Stimulated activated effector memory CD8-positive, alpha-beta T cell treated with anti-CD3 and anti-CD28 coated beads, Interleukin-12 subunit alpha, Interleukin-12 subunit beta, amount 100 ng/mL, for 72 hours (primary cell): ENCODE results near the gene FGD6.

Source experiments
- ATAC-seq: fragments of 150-1000 bp; cut with Tn5 transposase; 2 replicates; pipeline ENCODE4 v1.10.0; 2021
- DNase-seq, 2 donors: peaks; one replicate each; pipeline ENCODE4 v3.0.0; 2021 to 2022; ENCODE audit warnings: low spot score in 2 of 2
- H3K27ac Mint-ChIP-seq: one replicate; pipeline ENCODE4 v1.8.0; 2022; ENCODE audit warnings: mild to moderate bottlenecking, mixed read lengths
- H3K36me3 Mint-ChIP-seq: one replicate; pipeline ENCODE4 v1.8.0; 2022; ENCODE audit warnings: mild to moderate bottlenecking, mixed read lengths
- H3K4me1 Mint-ChIP-seq: one replicate; pipeline ENCODE4 v1.8.0; 2022; ENCODE audit warnings: mixed read lengths
- H3K4me3 Mint-ChIP-seq: one replicate; pipeline ENCODE4 v1.8.0; 2022; ENCODE audit warnings: mild to moderate bottlenecking, mixed read lengths
- H3K9me3 Mint-ChIP-seq: one replicate; pipeline ENCODE4 v1.8.0; 2022; ENCODE audit warnings: mixed read lengths

The FGD6 gene

DNA sequence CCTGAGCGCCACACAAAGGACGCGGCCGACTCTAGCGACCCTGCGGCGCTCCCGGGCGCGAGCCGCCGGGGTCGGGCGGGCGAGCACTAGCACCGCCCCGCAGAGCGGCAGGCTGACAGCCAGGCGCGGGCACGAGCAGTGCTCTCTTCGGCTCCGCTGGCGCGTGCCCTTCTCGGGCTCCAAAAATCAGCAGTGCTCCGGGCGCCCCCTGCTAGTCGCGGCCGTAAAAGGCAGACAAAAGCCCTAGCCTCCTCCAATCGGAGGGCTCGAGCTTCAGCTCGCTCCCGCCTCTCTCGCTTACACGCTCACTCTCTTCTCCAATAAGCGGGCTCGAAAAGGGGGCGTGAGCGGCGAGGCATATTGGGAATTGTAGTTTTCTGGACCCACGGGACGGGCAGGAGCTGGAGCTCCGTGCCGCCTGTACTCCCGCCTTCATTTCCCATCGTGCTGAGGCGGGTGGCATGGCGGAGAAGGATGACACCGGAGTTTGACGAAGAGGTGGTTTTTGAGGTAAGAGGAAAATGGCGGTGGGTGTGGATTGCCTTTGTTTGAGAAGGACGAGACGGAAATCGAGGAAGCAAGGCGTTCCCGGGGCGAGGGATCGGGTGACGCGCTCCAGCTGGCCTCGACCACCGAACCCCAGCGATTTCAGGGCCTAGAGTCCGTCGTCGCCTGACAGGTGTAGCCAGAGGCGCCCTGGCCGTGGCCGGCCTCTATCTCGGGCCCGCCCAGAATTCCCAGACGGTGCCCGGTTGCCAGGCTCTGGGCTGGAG is at the start of gene FGD6, which contains the start of gene VEZT:
Gene FGD6 (minus strand): TSS at position 91 of the 773 bp plus-strand sequence. CDS start 227 bp downstream, outside the sequence.
Gene VEZT (plus strand): TSS at position 431 of the 773 bp plus-strand sequence. CDS start 44 bp downstream, at position 475.
- Mint-ChIP-seq H3K27ac (peak within 1 kb of the TSS; percentile 92), H3K36me3 (peaks cover 18% of the 10 kb centered on the region), H3K4me3 (peak within 1 kb of the TSS; percentile 84), H3K4me1 (peaks cover 17% of the 10 kb centered on the region), H3K9me3 (no peaks in the 10 kb centered on the region)
- DNase-seq (peak; percentile 87 to 98), ATAC-seq (peak; percentile 95)

DNA sequence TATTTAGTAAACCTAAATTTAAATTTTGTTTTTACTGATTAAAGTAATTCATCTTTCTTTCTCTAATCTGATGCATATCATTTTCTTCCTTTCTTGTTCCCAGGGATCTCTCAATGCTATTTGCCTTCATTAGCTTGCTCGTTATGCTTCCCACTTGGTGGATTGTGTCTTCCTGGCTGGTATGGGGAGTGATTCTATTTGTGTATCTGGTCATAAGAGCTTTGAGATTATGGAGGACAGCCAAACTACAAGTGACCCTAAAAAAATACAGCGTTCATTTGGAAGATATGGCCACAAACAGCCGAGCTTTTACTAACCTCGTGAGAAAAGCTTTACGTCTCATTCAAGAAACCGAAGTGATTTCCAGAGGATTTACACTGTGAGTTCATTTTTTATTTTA is 49.0 kb upstream of the FGD6 start:
- no peak overlapping the region for H3K27ac Mint-ChIP-seq
- H3K36me3 Mint-ChIP-seq = peaks cover 82% of the 10 kb centered on the region
- H3K4me3 Mint-ChIP-seq = no peak overlapping the region
- DNase-seq (no peak), ATAC-seq (no peak)
- no peaks in the 10 kb centered on the region for H3K9me3 Mint-ChIP-seq
- H3K4me1 Mint-ChIP-seq = no peaks in the 10 kb centered on the region

DNA sequence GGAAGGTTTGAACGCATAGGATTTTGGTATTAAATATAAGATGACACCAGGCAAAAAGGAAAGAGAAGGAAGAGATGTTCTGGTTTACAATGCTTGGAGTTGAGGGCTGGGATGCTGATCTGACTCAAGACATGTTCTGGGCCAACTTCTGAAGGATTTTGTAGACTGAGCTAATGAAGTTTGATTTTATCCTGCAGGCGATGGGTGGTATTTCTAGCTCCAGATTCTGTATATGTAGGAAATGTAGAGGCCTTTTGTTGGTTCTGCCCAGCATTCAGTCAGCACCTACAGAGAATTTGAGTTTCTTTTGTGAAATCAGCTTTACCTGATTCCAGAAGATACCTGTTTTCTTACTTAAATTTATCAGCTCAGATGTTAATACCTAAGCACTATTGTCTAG is 48.5 kb upstream of the FGD6 start:
- no peak overlapping the region for H3K4me3 Mint-ChIP-seq
- H3K36me3 Mint-ChIP-seq = peaks cover 87% of the 10 kb centered on the region
- ATAC-seq = no peak
- peak overlapping the region; percentile 50 for H3K27ac Mint-ChIP-seq
- H3K4me1 Mint-ChIP-seq = no peaks in the 10 kb centered on the region
- DNase-seq = no peak
- no peaks in the 10 kb centered on the region for H3K9me3 Mint-ChIP-seq

DNA sequence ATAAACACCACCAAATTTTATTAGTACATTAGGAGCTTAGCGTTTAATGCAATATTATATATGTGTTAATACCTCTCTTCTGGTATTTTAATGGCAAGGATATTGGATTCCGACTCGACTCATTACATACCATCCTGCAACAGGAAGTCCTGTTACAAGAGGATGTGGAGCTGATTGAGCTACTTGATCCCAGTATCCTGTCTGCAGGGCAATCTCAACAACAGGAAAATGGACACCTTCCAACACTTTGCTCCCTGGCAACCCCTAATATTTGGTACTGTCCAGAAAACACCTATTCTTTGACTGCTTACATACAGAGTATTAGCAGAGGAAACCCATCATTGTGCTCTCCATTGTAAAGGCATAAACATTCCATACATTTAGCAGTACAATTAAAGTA is 45.5 kb upstream of the FGD6 start:
- Mint-ChIP-seq H3K36me3 (peaks cover 92% of the 10 kb centered on the region), H3K27ac (no peak overlapping the region)
- no peak for ATAC-seq

DNA sequence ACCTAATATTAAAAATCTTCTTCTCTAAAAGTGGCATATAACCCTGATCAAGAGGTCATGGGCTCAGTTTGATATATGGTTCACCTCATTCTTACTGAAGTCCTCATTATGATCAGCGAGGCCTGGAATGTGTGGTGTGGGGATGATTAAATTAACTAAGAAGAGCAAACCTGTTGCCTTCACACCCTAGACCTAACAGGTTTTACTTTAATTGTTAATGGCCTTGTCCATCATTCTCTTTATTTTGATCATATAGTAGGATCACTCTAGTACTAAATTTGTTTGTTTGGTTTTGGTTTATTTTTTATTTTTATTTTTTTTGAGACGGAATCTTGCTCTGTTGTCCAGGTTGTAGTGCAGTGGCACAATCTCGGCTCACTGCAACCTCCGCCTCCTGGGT is 43.8 kb upstream of the FGD6 start:
- H3K4me1 Mint-ChIP-seq = no peaks in the 10 kb centered on the region
- peaks cover 92% of the 10 kb centered on the region for H3K36me3 Mint-ChIP-seq
- no peak overlapping the region for H3K4me3 Mint-ChIP-seq
- no peaks in the 10 kb centered on the region for H3K9me3 Mint-ChIP-seq
- ATAC-seq (no peak), DNase-seq (no peak)
- no peak overlapping the region for H3K27ac Mint-ChIP-seq

More for the DNA sequence above, 45.5 kb upstream of the FGD6 start:
- no peaks in the 10 kb centered on the region for H3K4me1 Mint-ChIP-seq
- H3K4me3 Mint-ChIP-seq = no peak overlapping the region
- H3K9me3 Mint-ChIP-seq = no peaks in the 10 kb centered on the region
- DNase-seq = no peak

DNA sequence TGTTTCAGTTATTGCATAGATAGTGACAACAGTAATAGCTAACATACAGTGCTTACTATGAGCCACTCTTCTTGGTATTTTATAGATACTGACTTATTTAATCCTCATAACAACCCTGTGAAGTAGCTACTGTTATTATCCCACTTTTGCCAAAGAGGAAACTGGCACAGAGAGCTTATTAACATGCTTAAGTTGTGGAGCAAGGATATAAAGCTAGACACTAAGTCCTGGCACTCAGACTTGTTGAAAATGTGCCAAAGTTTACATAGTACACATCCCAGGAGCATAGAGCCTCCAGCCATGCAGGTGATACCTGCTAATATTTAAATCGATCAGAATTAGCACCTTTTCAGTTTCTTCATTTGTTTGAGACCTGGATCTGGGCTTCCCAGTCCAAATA is 42.1 kb upstream of the FGD6 start:
- Mint-ChIP-seq H3K36me3 (peaks cover 92% of the 10 kb centered on the region), H3K27ac (peak overlapping the region; percentile 21), H3K9me3 (no peaks in the 10 kb centered on the region), H3K4me3 (no peak overlapping the region), H3K4me1 (no peaks in the 10 kb centered on the region)
- ATAC-seq (no peak), DNase-seq (no peak)

DNA sequence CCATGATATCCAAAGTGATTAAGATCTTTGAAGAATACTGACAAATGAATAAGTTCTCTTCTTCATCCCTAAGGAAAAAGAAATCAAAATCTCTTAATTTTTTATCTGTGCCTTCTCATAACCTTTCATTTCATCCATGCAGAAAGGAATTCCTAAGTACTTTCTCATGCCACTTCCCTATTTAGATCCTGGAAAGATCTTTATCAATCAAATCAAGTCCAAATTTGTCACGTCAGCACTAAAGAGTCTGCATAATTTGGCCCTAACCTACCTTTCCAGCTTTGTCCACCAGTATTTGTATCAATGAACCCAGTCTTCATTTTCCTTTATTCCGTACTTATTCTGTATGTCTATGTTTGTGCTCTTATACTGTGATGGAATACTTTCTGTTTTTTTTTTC is 41.5 kb upstream of the FGD6 start:
- H3K9me3 Mint-ChIP-seq = no peaks in the 10 kb centered on the region
- ATAC-seq (no peak), DNase-seq (no peak)
- H3K27ac Mint-ChIP-seq = peak overlapping the region; percentile 21
- no peak overlapping the region for H3K4me3 Mint-ChIP-seq
- peaks cover 92% of the 10 kb centered on the region for H3K36me3 Mint-ChIP-seq
- no peaks in the 10 kb centered on the region for H3K4me1 Mint-ChIP-seq

DNA sequence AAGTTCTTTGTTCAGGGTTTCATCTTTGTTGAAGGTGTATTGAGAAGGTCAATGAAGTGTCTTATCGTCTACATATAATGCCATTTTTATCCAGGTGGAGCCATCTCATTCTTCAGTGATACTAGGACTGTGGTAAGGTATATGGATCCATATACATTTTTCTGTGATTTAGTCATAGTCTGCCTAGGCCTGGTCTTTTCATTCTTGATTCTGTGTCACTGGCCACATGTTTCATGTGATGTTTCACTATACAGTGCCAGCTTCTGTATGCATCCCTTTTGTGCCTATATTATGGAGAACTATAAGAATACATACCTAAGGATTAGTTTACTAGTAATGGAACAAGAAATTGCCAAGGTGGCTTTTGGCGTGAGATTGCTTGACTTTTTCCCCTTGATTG is 40.9 kb upstream of the FGD6 start:
- no peaks in the 10 kb centered on the region for H3K4me1 Mint-ChIP-seq

DNA sequence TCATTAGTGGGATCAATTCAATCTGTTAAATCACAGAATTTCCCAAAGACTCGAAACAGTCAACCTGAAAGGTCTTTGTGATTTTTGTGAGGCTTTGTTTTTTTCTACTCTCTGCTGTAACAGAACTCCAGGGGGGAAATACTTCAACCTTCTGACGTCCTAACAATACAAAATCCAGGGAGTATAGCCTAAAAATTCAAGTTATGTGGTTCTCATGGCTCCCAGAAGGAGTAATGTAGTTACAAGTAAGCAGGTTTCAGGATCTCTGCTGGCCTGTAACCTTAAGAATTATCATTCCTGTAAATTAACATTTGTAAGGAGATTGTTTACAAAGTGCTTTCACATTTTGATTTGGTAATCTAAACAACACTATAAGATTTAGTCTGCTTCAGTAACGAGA is 40.3 kb upstream of the FGD6 start:
- ATAC-seq (no peak), DNase-seq (no peak)
- H3K36me3 Mint-ChIP-seq = peaks cover 92% of the 10 kb centered on the region
- no peak overlapping the region for H3K27ac Mint-ChIP-seq
- no peak overlapping the region for H3K4me3 Mint-ChIP-seq
- no peaks in the 10 kb centered on the region for H3K9me3 Mint-ChIP-seq
- H3K4me1 Mint-ChIP-seq = no peaks in the 10 kb centered on the region

More for the DNA sequence above, 40.9 kb upstream of the FGD6 start:
- no peak overlapping the region for H3K27ac Mint-ChIP-seq
- DNase-seq (no peak), ATAC-seq (no peak)
- H3K36me3 Mint-ChIP-seq = peaks cover 92% of the 10 kb centered on the region
- no peak overlapping the region for H3K4me3 Mint-ChIP-seq
- no peaks in the 10 kb centered on the region for H3K9me3 Mint-ChIP-seq

DNA sequence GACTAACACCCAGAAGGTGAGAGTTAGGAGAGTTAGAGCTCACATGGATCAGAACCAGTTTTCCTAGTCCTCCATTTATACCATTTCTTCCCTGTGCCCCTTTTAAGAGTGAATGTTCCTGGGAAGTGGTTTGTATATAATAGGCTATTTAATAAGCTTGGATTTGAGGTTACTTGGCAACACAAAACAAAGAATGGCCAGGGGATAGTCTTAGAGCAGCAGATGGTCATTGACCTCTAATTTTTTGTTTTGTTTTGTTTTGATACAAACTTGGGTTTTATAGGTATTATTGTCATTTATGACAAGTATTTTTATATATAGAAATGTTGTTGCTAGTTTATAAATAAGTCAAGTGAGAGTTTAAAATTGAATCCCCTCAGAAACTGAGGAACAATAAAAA is 36.1 kb upstream of the FGD6 start:
- Mint-ChIP-seq H3K36me3 (peaks cover 69% of the 10 kb centered on the region), H3K27ac (no peak overlapping the region), H3K4me1 (peaks cover 4% of the 10 kb centered on the region), H3K4me3 (no peak overlapping the region), H3K9me3 (no peaks in the 10 kb centered on the region)
- ATAC-seq (no peak), DNase-seq (no peak)

DNA sequence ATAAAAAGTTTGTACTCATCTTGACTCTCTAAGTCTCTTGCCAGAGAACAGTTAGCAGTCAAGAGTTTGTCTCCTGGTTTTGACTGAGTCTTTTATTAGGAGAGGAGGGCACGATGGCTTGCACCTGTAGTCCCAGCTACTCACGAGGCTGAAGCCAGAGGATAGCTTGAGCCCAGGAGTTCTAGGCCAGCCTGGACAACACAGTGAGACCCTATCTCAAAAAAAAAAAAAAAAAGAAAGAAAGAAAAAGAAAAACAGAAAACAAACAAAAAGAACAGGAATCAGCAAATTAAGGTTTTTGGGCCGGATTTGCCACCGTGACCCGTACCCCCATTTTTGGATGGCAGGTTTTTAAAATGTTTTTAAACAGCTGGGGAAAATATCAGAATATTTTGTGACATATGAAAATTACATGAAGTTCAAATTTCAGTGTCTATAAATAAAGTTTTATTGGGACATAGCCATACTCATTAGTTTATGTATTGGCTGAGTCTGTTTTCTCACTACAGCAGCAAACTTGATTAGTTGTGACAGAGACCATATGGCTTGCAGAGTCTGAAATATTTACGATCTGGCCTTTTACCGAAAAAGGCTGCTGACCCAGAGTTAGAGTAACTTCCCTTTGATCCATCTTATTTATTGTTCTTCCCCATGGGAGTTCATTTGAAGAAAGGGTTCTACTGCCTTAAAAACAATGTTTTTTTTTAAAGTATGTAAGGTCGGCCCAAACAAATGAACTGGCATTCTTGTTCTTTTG is 31.5 kb upstream of the FGD6 start:
- H3K4me3 Mint-ChIP-seq = no peak overlapping the region
- no peak for DNase-seq
- H3K9me3 Mint-ChIP-seq = no peaks in the 10 kb centered on the region
- no peak for ATAC-seq
- H3K27ac Mint-ChIP-seq = no peak overlapping the region
- peaks cover 5% of the 10 kb centered on the region for H3K4me1 Mint-ChIP-seq
- peaks cover 35% of the 10 kb centered on the region for H3K36me3 Mint-ChIP-seq

DNA sequence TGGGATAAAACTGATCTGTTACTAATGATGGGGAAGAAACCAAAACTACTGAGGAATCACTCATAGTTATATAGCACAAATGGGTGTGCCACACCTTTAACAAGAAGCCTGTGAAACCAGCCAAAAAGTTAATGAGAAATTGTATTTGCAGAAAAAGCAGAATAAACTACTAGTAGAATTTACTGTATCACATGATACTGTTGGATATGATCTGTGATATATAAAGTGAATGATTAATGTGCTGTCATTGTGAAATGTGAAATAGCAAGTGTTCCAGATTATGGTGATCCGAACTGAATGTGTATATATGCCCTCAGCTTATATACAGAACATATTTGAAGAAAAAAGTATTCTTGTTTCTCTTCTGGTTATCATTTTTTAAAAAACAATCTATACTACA is 30.8 kb upstream of the FGD6 start:
- Mint-ChIP-seq H3K36me3 (peaks cover 35% of the 10 kb centered on the region), H3K4me1 (peaks cover 5% of the 10 kb centered on the region), H3K27ac (no peak overlapping the region), H3K4me3 (no peak overlapping the region), H3K9me3 (no peaks in the 10 kb centered on the region)
- no peak for DNase-seq
- ATAC-seq = no peak

DNA sequence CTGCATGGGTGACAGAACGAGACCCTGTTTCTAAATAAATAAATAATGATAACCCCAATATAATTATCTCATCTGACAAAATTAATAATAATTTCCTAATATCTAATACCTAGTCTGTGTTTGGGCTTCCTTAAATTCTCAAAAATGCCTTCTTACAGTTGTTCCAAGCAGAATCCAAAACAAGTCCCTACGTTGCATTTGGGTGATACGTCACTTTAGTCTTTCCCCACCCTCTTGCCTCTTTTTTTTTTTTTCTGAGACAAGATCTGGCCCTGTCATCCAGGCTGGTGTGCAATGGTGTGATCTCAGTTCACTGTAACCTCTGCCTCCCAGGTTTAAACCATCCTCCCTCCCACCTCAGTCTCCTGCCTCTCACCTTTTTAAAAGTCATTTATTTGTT is 27.1 kb upstream of the FGD6 start:
- Mint-ChIP-seq H3K4me3 (no peak overlapping the region), H3K4me1 (peaks cover 13% of the 10 kb centered on the region), H3K36me3 (peaks cover 47% of the 10 kb centered on the region), H3K9me3 (no peaks in the 10 kb centered on the region), H3K27ac (no peak overlapping the region)
- ATAC-seq = no peak
- no peak for DNase-seq

DNA sequence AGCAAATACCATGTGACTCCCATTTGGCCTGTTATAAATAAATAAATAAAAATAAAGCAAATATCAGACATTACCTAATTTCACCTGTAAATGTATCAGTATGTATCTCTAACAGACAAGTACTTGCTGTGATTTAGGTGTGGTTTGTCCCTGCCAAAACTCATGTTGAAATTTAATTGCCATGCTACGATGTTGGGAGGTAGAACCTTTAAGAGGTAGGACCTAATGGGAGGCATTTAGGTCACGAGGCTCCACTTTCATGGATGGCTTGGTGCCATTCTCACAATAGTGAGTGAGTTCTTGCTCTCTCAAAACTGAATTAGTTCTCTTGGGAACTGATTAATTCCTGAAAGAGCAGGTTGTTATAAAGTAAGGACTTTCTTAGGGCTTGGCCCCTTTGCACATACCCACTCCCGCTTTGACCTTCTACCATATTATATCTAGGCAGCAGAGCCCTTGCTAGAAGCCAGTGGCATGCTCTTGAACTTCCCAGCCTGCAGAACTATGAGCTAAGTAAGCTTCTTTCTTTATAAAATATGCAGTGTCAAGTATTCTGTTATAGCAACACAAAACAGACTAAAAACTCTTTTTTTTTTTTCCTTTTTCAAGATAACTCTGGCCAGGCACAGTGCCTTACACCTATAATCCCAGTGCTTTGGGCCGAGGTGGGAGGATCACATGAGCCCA is 26.4 kb upstream of the FGD6 start:
- Mint-ChIP-seq H3K4me1 (peaks cover 15% of the 10 kb centered on the region), H3K36me3 (peaks cover 47% of the 10 kb centered on the region), H3K27ac (no peak overlapping the region), H3K4me3 (no peak overlapping the region), H3K9me3 (no peaks in the 10 kb centered on the region)
- ATAC-seq = no peak
- no peak for DNase-seq

DNA sequence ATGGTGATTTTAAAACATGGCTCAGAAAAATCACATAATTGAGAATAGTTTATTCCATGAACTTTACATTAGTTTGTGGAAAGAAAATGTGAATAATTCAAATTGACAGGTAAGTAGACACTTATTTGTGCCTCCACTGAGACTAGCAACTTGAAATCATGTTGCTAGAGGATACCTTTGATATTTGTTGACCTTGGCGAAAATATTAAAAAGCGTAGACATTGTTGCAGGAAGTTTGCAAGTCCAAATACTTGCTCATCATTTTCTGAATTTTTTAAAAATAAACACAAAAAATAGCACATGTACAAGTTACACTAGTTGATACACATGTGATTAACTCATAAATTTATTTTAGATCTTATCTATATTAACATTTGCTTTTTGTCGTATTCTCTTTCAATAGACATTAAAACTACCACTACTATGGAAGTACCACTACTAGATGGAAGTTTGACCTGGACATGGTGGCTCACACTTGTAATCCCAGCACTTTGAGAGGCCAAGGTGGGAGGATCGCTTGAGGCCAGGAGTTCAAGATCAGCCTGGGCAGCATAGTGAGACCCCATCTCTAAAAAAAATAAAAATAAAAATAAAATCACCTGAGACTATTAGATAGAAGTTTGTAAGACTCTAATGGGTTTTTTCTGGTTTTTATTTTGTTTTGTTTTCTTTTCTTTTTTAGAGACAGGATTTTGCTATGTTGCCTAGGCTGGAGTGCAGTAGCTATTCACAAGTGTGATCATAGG is 24.7 kb upstream of the FGD6 start:
- Mint-ChIP-seq H3K4me1 (peaks cover 11% of the 10 kb centered on the region), H3K36me3 (peaks cover 47% of the 10 kb centered on the region), H3K4me3 (no peak overlapping the region), H3K9me3 (no peaks in the 10 kb centered on the region), H3K27ac (no peak overlapping the region)
- DNase-seq (no peak), ATAC-seq (no peak)
